ENCODE data around the gene DOK6. TPM values are rescaled to one million over a fixed set of nuclear protein-coding genes. Genes with fewer than 3 reads are reported as not detected.
A peak's percentile ranks its signal among the peaks of the same experiment; 100 is the strongest.

The DOK6 gene
- total and polyA plus RNA-seq, 2 of the 13 experiments (the other 11 are each of a cell fraction or from before 2014, with no cell fraction given) = 17.0 to 17.2 TPM

DNA sequence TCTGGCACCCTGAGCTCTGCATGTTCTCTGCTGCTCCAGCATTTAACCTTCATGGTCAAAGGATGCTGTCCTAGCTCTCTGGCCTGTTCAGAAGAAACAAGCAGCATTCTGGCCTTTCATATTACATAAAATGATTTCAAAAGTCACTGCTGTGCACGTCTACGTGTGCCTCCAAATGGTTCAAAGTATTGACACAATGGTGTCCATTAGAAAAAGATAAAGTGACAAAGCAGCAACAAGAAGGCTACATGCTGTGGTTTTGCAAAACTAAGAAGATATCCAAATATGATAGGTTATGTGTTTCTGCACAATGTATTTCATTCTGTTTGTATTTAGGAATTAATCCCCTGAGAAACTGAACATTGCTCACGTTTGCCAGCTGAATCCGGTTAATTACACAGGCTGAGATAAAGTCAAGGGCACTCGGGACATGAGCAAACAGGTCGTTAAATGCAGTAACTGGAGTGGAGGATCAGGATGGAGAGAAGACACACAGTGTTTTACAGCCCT is 258.5 kb downstream of the DOK6 start (continued):
- TF ChIP-seq ZNF281 (CRISPR knock-in tag; IDR thresholded peaks at IDR 0.05; ENCODE audit: borderline replicate concordance) = no peak
- no peak for TF ChIP-seq ZNF20 (CRISPR knock-in tag; IDR thresholded peaks at IDR 0.05)
- no peak for TF ChIP-seq NCOR1 (IDR thresholded peaks at IDR 0.05; ENCODE audit: borderline replicate concordance, low read length)
- no peak for TF ChIP-seq ZNF235 (CRISPR knock-in tag; IDR thresholded peaks at IDR 0.05; ENCODE audit: borderline replicate concordance)
- no peak for TF ChIP-seq LCORL (IDR thresholded peaks at IDR 0.05)
- peak; percentile 48; the same call in 1 of the 2 replicates for TF ChIP-seq LCORL (CRISPR knock-in tag; IDR thresholded peaks at IDR 0.05)
- TF ChIP-seq HNF1A (IDR thresholded peaks at IDR 0.05; ENCODE audit: low read depth) = no peak
- TF ChIP-seq HNF1A (CRISPR knock-in tag; IDR thresholded peaks at IDR 0.05; ENCODE audit: borderline replicate concordance) = 0 out of 2 replicates have a peak, but pooled peaks have one; percentile 45
- no peak for TF ChIP-seq TAF1 (CRISPR knock-in tag; IDR thresholded peaks at IDR 0.05)
- no peak for TF ChIP-seq ZNF318 (CRISPR knock-in tag; IDR thresholded peaks at IDR 0.05)
- TF ChIP-seq ZMYM4 (CRISPR knock-in tag; IDR thresholded peaks at IDR 0.05) = peak; percentile 89
- TF ChIP-seq IKZF5 (CRISPR knock-in tag; IDR thresholded peaks at IDR 0.05) = 0 out of 2 replicates have a peak, but pooled peaks have one; percentile 23
